Measurements from ENCODE around the gene MCM6.

MCM6 gene

GRCh38 chr2:135876066-135876711 lies at the start of gene MCM6:
Gene MCM6 (minus strand): TSS chr2:135876443. CDS start chr2:135876365, 78 bp downstream.
- TF ChIP-seq CTCF (IDR thresholded peaks at IDR 0.05; ENCODE audit: low read depth, low read length, missing control alignments): no peak
- peak; percentile 98 for DNase-seq (ENCODE audit: low read depth)
- peak within 1 kb of the TSS; percentile 63 for H3K4me3 ChIP-seq (ENCODE audit: low read depth, low read length)

GRCh38 chr2:135925571-135925970 lies 49.3 kb upstream of the MCM6 start:
- DNase-seq (ENCODE audit: low read depth): no peak
- no peak overlapping the region for H3K4me3 ChIP-seq (ENCODE audit: low read depth, low read length)
- TF ChIP-seq CTCF (IDR thresholded peaks at IDR 0.05; ENCODE audit: low read depth, low read length, missing control alignments): no peak

- DNase-seq (ENCODE audit: low read depth): no peak
- no peak for TF ChIP-seq CTCF (IDR thresholded peaks at IDR 0.05; ENCODE audit: low read depth, low read length, missing control alignments)
- H3K4me3 ChIP-seq (ENCODE audit: low read depth, low read length): no peak overlapping the region
Measured at GRCh38 chr2:135916207-135916606, 40.0 kb upstream of the MCM6 start.

- no peak for TF ChIP-seq CTCF (IDR thresholded peaks at IDR 0.05; ENCODE audit: low read depth, low read length, missing control alignments)
- DNase-seq (ENCODE audit: low read depth): no peak
- H3K4me3 ChIP-seq (ENCODE audit: low read depth, low read length): no peak overlapping the region
Measured at GRCh38 chr2:135914485-135914884, 38.2 kb upstream of the MCM6 start.

GRCh38 chr2:135913727-135914365 lies 37.6 kb upstream of the MCM6 start:
- H3K4me3 ChIP-seq (ENCODE audit: low read depth, low read length): no peak overlapping the region
- DNase-seq (ENCODE audit: low read depth): no peak
- TF ChIP-seq CTCF (IDR thresholded peaks at IDR 0.05; ENCODE audit: low read depth, low read length, missing control alignments): peak; percentile 64

- no peak for TF ChIP-seq CTCF (IDR thresholded peaks at IDR 0.05; ENCODE audit: low read depth, low read length, missing control alignments)
- DNase-seq (ENCODE audit: low read depth): no peak
Measured at GRCh38 chr2:135909976-135910375, 33.7 kb upstream of the MCM6 start.

GRCh38 chr2:135905679-135906078 lies 29.4 kb upstream of the MCM6 start:
- no peak for TF ChIP-seq CTCF (IDR thresholded peaks at IDR 0.05; ENCODE audit: low read depth, low read length, missing control alignments)
- no peak for DNase-seq (ENCODE audit: low read depth)

More at GRCh38 chr2:135909976-135910375, 33.7 kb upstream of the MCM6 start:
- no peak overlapping the region for H3K4me3 ChIP-seq (ENCODE audit: low read depth, low read length)

More at GRCh38 chr2:135905679-135906078, 29.4 kb upstream of the MCM6 start:
- no peak overlapping the region for H3K4me3 ChIP-seq (ENCODE audit: low read depth, low read length)

Measured in GM12864 (cell line).